DND-41 (cell line): ENCODE measurements around the gene LENG9.

Experiments
- ATAC-seq: fragments of 200-7000 bp; cut with Tn5 transposase; 3 replicates; pipeline ENCODE4 v1.9.1; 2021; ENCODE audit warnings: low read depth; ENCODE audit not compliant: insufficient read depth
- DNase-seq: peaks from one replicate; pipeline ENCODE4 v3.0.0-alpha.2; 2020
- H2AFZ ChIP-seq: 2 replicates; pipeline ENCODE4 v1.6.0; 2012; ENCODE audit warnings: low read depth, low read length
- H3K27ac ChIP-seq: 2 replicates; pipeline ENCODE4 v1.5.1; 2012; ENCODE audit warnings: low read length, inconsistent platforms
- H3K27me3 ChIP-seq: fragments of 200-600 bp; sonication (generic); 2 replicates; pipeline ENCODE4 v1.6.0; 2012; ENCODE audit warnings: low read length, mild to moderate bottlenecking, inconsistent platforms; ENCODE audit not compliant: insufficient read depth, poor library complexity
- H3K36me3 ChIP-seq: 2 replicates; pipeline ENCODE4 v1.5.1; 2012; ENCODE audit warnings: low read length, inconsistent platforms; ENCODE audit not compliant: insufficient read depth
- H3K4me1 ChIP-seq: 2 replicates; pipeline ENCODE4 v1.5.1; 2012; ENCODE audit warnings: mild to moderate bottlenecking, low read length; ENCODE audit not compliant: insufficient read depth
- H3K4me2 ChIP-seq: 2 replicates; pipeline ENCODE4 v1.6.0; 2012; ENCODE audit warnings: mild to moderate bottlenecking, moderate library complexity, low read length, inconsistent platforms; ENCODE audit not compliant: insufficient read depth
- H3K4me3 ChIP-seq, 2 experiments: fragments of 200-600 bp in 1 of 2; shearing (Covaris generic) in 1 of 2; 2 replicates each; pipeline ENCODE4 v1.5.1; 2012 to 2016; ENCODE audit warnings: inconsistent platforms in 2 of 2, low read length in 2 of 2, mild to moderate bottlenecking in 2 of 2, low read depth in 1 of 2, moderate library complexity in 1 of 2
- H3K79me2 ChIP-seq: 2 replicates; pipeline ENCODE4 v1.6.0; 2012; ENCODE audit warnings: low read length, inconsistent platforms; ENCODE audit not compliant: insufficient read depth
- H3K9ac ChIP-seq: 2 replicates; pipeline ENCODE4 v1.6.0; 2012; ENCODE audit warnings: low read depth, mild to moderate bottlenecking, inconsistent platforms, low read length, moderate library complexity
- H3K9me3 ChIP-seq: 2 replicates; pipeline ENCODE4 v1.5.1; 2012; ENCODE audit warnings: low read length, moderate library complexity, mild to moderate bottlenecking, inconsistent platforms; ENCODE audit not compliant: insufficient read depth, severe bottlenecking
- H4K20me1 ChIP-seq: 2 replicates; pipeline ENCODE4 v1.6.0; 2012; ENCODE audit warnings: low read length; ENCODE audit not compliant: insufficient read depth
- EZH2 ChIP-seq: IDR thresholded peaks from 3 replicates; pipeline ENCODE4 v1.6.1; 2012; ENCODE audit warnings: borderline replicate concordance, low read depth, mild to moderate bottlenecking, moderate library complexity, low read length, inconsistent platforms; ENCODE audit not compliant: severe bottlenecking
- TF ChIP-seq, protein P1 (sequence below): IDR thresholded peaks from 2 replicates; pipeline ENCODE4 v1.5.1; 2012; ENCODE audit warnings: borderline replicate concordance, low read length, moderate library complexity, mild to moderate bottlenecking; ENCODE audit not compliant: poor library complexity, severe bottlenecking; ENCODE audit errors: extremely low read depth

Gene LENG9

DNA sequence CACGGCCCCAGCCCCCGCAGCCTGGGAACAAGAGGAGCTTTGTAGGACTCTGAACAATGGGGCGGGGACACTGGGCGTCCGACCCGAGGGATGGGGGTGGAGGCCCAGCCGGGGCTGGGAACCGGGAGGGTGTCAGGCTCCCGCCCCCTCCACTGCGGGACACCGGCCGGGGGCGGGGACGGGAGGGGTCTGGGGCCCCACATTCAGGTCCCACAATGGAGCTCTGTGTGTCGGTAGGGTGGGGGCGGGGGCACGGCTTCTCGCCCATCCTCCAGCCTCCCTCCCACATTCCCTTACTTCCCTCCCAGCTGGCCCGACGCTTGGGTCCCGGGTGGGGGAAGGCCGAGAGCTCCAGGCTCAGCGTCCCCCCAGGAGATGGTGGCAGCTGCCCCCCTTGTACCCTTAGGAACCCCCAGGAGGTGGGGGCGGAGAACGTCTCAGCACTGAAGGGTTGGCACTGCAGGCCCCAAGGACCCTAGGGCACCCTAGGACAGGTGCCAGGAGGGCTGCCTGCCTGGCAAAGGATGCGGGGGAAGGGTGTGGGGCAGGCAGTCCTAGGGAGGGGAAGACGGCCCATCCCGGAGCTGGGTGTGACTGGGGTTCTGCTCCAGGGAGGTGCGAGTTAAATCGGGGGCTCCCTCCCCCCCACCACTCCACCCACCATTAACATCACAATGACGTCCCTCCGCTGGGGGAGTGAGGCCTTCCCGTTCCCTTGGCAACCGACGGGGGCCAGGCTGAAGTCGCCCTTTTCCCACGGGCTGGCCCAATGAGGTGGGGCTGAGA, 43.0 kb downstream of the LENG9 start:
- Histone ChIP-seq H3K79me2 (no peaks in the 10 kb centered on the region), H3K9ac (no peak overlapping the region), H3K9me3 (no peaks in the 10 kb centered on the region), H2AFZ (no peak overlapping the region), H3K4me1 (no peaks in the 10 kb centered on the region), H3K36me3 (no peaks in the 10 kb centered on the region), H4K20me1 (0 out of 2 replicates have a peak, but pooled peaks cover 3% of the 10 kb centered on the region), H3K27ac (no peak overlapping the region), H3K4me2 (no peak overlapping the region), H3K4me3 (no peak overlapping the region), H3K27me3 (no peaks in the 10 kb centered on the region)
- TF ChIP-seq EZH2 = no peak
- TF ChIP-seq, protein P1, sequence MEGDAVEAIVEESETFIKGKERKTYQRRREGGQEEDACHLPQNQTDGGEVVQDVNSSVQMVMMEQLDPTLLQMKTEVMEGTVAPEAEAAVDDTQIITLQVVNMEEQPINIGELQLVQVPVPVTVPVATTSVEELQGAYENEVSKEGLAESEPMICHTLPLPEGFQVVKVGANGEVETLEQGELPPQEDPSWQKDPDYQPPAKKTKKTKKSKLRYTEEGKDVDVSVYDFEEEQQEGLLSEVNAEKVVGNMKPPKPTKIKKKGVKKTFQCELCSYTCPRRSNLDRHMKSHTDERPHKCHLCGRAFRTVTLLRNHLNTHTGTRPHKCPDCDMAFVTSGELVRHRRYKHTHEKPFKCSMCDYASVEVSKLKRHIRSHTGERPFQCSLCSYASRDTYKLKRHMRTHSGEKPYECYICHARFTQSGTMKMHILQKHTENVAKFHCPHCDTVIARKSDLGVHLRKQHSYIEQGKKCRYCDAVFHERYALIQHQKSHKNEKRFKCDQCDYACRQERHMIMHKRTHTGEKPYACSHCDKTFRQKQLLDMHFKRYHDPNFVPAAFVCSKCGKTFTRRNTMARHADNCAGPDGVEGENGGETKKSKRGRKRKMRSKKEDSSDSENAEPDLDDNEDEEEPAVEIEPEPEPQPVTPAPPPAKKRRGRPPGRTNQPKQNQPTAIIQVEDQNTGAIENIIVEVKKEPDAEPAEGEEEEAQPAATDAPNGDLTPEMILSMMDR = no peak
- ATAC-seq (no peak), DNase-seq (no peak)

DNA sequence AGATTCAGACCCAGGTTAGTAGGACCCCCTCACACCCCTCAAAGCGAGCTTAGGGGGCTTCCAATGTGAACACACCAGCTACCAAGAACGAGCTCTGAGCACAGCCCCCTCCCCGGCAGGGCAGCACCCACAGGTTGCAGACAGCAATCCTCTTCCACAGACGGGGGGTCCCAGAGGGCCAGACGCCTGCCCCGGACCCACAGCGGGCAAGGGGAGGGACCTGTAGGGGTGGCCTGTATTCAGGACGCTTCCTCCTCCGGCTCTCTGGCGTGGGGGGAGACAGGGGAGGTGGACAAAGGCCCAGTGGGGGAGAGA, 43.6 kb downstream of the LENG9 start:
- ATAC-seq = no peak
- no peak for TF ChIP-seq EZH2
- TF ChIP-seq, protein P1 = no peak
- H2AFZ ChIP-seq = no peak overlapping the region
- H3K9me3 ChIP-seq = no peaks in the 10 kb centered on the region
- 0 out of 2 replicates have a peak, but pooled peaks cover 3% of the 10 kb centered on the region for H4K20me1 ChIP-seq
- H3K36me3 ChIP-seq = no peaks in the 10 kb centered on the region
- no peak overlapping the region for H3K27ac ChIP-seq
- no peaks in the 10 kb centered on the region for H3K4me1 ChIP-seq
- H3K4me3 ChIP-seq = no peak overlapping the region
- DNase-seq = no peak
- H3K9ac ChIP-seq = no peak overlapping the region
- no peak overlapping the region for H3K4me2 ChIP-seq
- no peaks in the 10 kb centered on the region for H3K79me2 ChIP-seq
- no peaks in the 10 kb centered on the region for H3K27me3 ChIP-seq

DNA sequence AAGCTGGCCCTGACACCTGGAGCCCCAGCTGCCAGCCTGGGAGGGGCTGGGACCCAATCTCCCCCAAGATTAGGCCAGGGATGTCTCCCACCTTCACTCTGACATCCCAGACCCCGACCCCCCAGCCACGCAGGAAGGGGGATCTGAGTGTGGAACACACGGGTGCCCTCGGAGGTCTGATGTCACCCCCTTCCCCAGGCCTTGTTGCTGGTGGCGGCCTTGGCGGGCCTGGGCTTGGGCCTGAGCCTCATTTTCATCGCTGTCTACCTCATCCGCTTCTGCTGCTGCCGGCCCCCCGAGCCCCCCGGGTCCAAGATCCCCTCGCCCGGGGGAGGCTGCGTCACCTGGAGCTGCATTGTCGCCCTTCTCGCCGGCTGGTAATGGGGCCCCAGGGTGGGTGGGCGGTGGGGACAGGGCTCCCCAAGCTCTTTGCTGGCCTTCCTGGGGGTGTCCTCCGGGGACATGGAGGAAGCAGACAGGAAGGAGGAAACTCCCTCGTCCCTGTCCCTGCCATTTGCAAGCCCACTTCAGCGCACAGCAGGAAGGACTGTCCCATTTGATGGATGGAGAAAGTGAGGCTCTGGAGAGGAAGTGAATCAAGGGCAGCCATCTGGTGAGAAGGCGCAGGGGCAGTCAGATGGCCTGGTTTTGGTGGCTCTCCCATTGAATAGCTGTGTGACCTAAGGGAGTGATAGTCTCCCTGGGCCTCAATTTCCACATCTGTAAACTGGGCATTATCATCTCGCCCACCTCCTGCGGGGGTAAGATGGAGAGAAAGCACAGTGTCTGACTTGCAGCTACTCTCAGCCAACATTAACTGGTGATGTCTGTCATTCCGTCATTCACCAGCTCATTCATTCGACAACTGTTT, 44.4 kb downstream of the LENG9 start:
- Histone ChIP-seq H3K9ac (no peak overlapping the region), H3K4me3 (no peak overlapping the region), H3K36me3 (no peaks in the 10 kb centered on the region), H2AFZ (no peak overlapping the region), H3K4me2 (no peak overlapping the region), H3K9me3 (no peaks in the 10 kb centered on the region), H3K27me3 (no peaks in the 10 kb centered on the region), H3K27ac (no peak overlapping the region), H3K79me2 (no peaks in the 10 kb centered on the region), H3K4me1 (no peaks in the 10 kb centered on the region), H4K20me1 (0 out of 2 replicates have a peak, but pooled peaks cover 3% of the 10 kb centered on the region)
- DNase-seq (no peak), ATAC-seq (no peak)
- TF ChIP-seq, protein P1 = no peak
- TF ChIP-seq EZH2 = no peak
